Prostate gland (tissue), 2 donors: Measurements from ENCODE around the gene EML4. TPM values are rescaled to one million over a fixed set of nuclear protein-coding genes. Genes with fewer than 3 reads are reported as not detected.
"Not testable (repeated sequence)": the region's sequence is repeated elsewhere in the genome, so short reads cannot be mapped to it uniquely, and the experiment has no call there.

Experiments
- DNase-seq: peaks from one replicate; pipeline ENCODE4 v3.0.0-alpha.2; 2019; ENCODE audit warnings: low spot score
- H3K27ac ChIP-seq, 2 donors: fragments of 200-600 bp; sonication (generic); 2 replicates each; pipeline ENCODE4 v1.5.1; 2017 to 2019
- H3K27me3 ChIP-seq: fragments of 200-600 bp; sonication (generic); replicated peaks from 2 replicates; pipeline ENCODE4 v1.5.1; 2019; ENCODE audit not compliant: insufficient read depth
- H3K36me3 ChIP-seq, 2 donors: fragments of 200-600 bp; sonication (generic); 1 replicate in 1 of 2; 2 replicates in 1 of 2; pipeline versions ENCODE4 v1.5.1 to v1.8.1; 2017 to 2019
- H3K4me1 ChIP-seq: fragments of 200-600 bp; sonication (generic); replicated peaks from 2 replicates; pipeline ENCODE4 v1.5.1; 2019
- H3K4me3 ChIP-seq, 2 donors: fragments of 200-600 bp; sonication (generic); 2 replicates each; pipeline ENCODE4 v1.5.1; 2017 to 2019
- H3K9me3 ChIP-seq: fragments of 200-600 bp; sonication (generic); 2 replicates; pipeline ENCODE4 v1.5.1; 2017
- POLR2A ChIP-seq: fragments of 450-650 bp; IDR thresholded peaks from one replicate; pipeline ENCODE4 v1.6.1; 2016; ENCODE audit warnings: antibody characterized with exemption, mild to moderate bottlenecking
- POLR2AphosphoS5 ChIP-seq: sonication (generic); formaldehyde crosslinking; IDR thresholded peaks from one replicate; pipeline ENCODE4 v1.6.1; 2017; ENCODE audit warnings: antibody characterized with exemption
- WGBS: methylation state at CpG from one replicate; pipeline ENCODE4 v1.1.5; 2018; 5-methylcytosine and 5-hydroxymethylcytosine counted together
- intact Hi-C: fragments of 100-400 bp; cut with DNase I; formaldehyde crosslinking; loops from one replicate; pipeline ENCODE4 v1.14.2; 2022
- total RNA-seq, 2 donors: library from RNA; depleted of rRNA; stranded (reverse); fragments of >200 nt; gene quantifications; one replicate each; pipeline ENCODE4 v1.1.0, GENCODE V29; 2016
- TF ChIP-seq, protein P1 (sequence below), 4 experiments: fragments of 200-600 bp in 2 of 4; fragments of 450-650 bp in 2 of 4; sonication (generic) in 2 of 4; IDR thresholded peaks; 1 replicate in 3 of 4; 2 replicates in 1 of 4; pipeline ENCODE4 v1.5.1; 2016 to 2019; ENCODE audit warnings: antibody characterized with exemption in 4 of 4, mild to moderate bottlenecking in 2 of 4, moderate library complexity in 2 of 4

EML4 gene
- total RNA-seq, 2 donors from 2014 or later = 26.3 to 38.2 TPM

DNA sequence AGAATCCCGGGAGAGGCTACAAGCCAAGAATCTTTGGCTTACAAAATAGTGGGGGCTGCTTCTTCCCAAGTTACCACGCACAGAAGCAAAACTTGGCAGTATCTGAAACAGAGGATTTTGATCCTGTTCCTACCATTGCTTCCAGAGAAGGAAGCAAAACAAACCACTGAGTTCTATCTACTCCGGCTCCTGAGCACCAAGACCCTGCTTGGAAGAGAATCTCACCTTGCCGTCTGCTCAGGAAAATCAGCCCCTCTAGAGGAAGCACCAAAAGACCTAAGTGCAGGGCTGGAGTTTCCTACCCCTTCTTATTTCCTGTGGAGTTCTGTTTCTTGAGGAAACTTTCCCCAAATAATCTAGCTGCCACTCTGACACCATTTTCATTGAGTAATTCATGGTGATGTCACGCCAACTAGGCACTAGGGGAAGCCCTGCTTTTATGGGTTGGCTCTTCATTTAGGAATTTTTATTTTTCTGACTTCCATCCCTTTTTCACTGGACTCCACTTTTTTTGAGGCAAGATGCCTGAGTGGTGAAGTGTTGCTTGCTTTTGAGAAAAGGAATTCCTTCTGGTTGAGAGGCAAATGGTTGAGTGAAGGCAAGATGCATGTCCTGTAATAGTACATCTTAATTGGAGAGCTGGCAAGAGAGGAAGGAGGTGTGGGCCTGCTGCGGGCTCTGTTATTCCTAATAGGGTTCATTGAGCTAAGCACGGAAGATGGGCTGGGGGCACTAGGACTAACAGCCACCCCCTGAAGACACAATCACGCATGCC is 36.8 kb upstream of the EML4 start:
- Histone ChIP-seq H3K27ac (peak overlapping the region; percentile 63 to 71), H3K27me3 (no peaks in the 10 kb centered on the region), H3K9me3 (no peaks in the 10 kb centered on the region), H3K4me1 (peaks cover 17% of the 10 kb centered on the region), H3K36me3 (no peaks in the 10 kb centered on the region), H3K4me3 (peak overlapping the region in 1 of 2 donors; percentile 6)
- 22% methylated on average over 8 of the region's 8 CpGs for WGBS
- no peak for DNase-seq
- TF ChIP-seq, protein P1, sequence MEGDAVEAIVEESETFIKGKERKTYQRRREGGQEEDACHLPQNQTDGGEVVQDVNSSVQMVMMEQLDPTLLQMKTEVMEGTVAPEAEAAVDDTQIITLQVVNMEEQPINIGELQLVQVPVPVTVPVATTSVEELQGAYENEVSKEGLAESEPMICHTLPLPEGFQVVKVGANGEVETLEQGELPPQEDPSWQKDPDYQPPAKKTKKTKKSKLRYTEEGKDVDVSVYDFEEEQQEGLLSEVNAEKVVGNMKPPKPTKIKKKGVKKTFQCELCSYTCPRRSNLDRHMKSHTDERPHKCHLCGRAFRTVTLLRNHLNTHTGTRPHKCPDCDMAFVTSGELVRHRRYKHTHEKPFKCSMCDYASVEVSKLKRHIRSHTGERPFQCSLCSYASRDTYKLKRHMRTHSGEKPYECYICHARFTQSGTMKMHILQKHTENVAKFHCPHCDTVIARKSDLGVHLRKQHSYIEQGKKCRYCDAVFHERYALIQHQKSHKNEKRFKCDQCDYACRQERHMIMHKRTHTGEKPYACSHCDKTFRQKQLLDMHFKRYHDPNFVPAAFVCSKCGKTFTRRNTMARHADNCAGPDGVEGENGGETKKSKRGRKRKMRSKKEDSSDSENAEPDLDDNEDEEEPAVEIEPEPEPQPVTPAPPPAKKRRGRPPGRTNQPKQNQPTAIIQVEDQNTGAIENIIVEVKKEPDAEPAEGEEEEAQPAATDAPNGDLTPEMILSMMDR (IDR thresholded peaks at IDR 0.05) = no peak
- TF ChIP-seq POLR2A (no peak), POLR2AphosphoS5 (no peak)
- intact Hi-C loops = no loop called here

DNA sequence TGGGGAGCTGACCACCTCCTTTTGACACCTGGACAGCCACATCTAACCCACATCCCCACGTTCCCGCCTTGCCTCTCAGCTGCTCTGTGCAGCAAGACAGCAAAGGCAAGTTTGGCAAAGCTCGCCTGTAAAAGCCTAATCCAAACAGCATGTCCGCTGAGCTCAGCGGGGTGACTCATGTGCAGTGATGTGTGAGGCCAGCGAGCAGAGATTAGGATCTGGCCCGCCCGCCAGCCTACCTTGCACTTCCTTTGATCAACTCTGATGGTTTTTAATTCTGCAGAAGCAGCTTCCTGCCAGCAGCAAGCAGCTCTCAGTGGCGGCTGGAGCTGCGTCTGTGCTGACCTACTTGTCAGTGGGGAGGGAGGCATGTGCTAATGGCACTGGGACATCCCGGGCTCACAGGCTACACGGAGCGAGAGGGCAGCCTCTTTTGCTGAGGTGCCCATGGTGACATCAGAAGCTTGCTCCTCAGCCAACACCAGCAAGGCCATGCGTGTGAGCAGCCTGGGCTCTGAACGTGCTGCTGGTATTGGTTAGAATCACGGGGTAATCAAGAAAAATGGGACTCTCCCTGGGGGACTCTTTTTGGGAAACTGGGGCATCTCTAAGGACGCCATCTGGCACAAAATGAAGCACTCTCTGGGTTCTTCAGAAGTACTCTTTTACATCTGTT is 36.0 kb upstream of the EML4 start:
- H3K27me3 ChIP-seq = no peaks in the 10 kb centered on the region
- H3K4me3 ChIP-seq = peak overlapping the region in 1 of 2 donors; percentile 6
- peaks cover 17% of the 10 kb centered on the region for H3K4me1 ChIP-seq
- TF ChIP-seq, protein P1 (IDR thresholded peaks at IDR 0.05) = no peak
- TF ChIP-seq POLR2A = no peak
- peak; percentile 92 for TF ChIP-seq POLR2AphosphoS5
- intact Hi-C loops = no loop called here
- H3K9me3 ChIP-seq = no peaks in the 10 kb centered on the region
- DNase-seq = peak; percentile 94
- 2% methylated on average over 17 of the region's 17 CpGs for WGBS
- peak overlapping the region; percentile 63 to 71 for H3K27ac ChIP-seq
- H3K36me3 ChIP-seq = no peaks in the 10 kb centered on the region

DNA sequence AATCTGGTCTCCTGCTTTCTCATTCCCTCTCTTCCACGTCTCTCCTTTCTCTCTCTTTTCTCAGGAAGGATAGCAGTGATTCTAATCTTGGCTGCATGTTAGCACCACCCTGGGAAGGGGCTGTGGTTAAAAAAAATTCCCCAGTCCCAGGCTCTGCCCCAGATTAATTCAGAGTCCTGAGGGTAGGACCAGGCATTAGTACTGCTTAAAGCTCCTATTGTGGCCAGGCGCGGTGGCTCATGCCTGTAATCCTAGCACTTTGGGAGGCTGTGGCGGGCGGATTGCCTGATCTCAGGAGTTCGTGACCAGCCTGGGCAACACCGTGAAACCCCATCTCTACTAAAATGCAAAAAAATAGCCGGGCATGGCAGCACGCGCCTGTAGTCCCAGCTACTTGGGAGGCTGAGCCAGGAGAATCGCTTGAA is 35.4 kb upstream of the EML4 start:
- no peak for TF ChIP-seq POLR2A
- TF ChIP-seq POLR2AphosphoS5 = no peak
- TF ChIP-seq, protein P1 (IDR thresholded peaks at IDR 0.05) = no peak
- DNase-seq = no peak
- H3K36me3 ChIP-seq = no peaks in the 10 kb centered on the region
- H3K27ac ChIP-seq = peak overlapping the region; percentile 63 to 71
- intact Hi-C loops = no loop called here
- H3K9me3 ChIP-seq = no peaks in the 10 kb centered on the region
- H3K4me1 ChIP-seq = peaks cover 17% of the 10 kb centered on the region
- H3K4me3 ChIP-seq = no peak overlapping the region
- no peaks in the 10 kb centered on the region for H3K27me3 ChIP-seq
- WGBS = 81% methylated on average over 11 of the region's 11 CpGs

DNA sequence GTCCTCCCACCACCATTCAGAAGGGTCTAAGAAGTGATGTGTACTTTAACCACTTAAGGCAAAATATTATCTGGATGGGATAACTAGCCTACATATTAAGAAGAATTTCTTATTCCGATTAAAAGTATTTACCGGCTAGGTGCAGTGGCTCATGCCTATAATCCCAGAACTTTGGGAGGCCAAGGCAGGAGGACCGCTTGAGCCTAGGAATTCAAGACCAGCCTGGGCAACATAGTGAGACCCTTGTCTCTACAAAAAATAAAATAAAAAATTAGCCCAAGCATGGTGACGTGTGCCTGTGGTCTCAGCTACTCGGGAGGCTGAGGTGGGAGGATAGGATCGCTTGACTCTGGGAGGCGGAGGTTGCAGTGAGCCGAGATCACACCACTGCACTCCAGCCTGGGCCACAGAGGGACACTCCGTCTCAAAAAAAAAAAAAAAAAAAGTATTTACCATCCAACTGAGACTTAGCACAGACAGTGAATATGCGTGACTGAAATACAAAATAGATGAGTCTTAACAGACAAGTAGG is 34.7 kb upstream of the EML4 start:
- H3K4me3 ChIP-seq, H3K27ac ChIP-seq, H3K9me3 ChIP-seq, DNase-seq, H3K27me3 ChIP-seq, H3K36me3 ChIP-seq, intact Hi-C loops: not testable (repeated sequence)
- H3K4me1 ChIP-seq = peaks cover 14% of the 10 kb centered on the region
- WGBS = 86% methylated on average over 10 of the region's 10 CpGs

DNA sequence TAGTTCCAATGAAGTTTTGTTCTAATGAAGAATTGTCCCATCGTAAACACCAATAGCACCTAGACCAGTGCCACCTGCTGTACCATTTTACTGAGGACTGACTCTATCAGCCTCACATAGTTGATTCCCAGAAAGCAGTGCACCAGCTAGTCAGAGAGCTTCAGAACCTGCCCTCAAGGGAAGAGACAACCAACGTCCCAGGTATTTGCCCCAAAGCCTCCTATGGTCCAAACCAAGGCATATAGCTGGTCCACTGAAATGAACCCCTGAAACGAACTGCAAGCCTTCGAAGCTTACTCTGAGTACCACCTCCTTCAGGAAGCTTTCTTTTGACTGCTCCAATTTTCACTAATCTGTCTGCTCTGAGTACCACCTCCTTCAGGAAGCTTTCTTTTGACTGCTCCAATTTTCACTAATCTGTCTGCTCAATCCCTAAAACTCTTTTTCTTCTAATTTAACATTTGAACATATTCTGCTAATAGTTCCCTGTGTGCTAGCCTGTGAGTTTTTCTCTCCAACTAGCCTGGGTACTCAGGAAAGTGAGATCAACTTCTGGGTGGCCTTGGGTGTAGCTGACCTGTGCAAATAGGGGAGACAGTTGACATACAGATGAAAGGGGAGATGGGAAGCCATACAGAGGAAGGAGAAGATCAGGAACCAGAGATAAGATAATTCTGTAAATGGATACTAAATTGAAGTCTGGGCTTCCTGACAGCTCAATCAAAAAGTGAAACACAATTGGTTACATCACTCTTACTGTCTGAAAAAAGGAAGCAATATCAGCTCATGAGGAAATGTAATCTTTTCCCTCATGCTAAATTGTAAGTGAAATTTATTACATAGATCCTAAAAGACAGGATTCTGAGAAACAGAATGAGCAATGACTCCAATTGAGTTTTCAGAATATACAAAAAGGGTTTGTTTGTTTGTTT is 33.5 kb upstream of the EML4 start:
- no peak overlapping the region for H3K27ac ChIP-seq
- WGBS = 93% methylated on average over 4 of the region's 4 CpGs
- no peak overlapping the region for H3K4me3 ChIP-seq
- DNase-seq = no peak
- H3K4me1 ChIP-seq = peaks cover 14% of the 10 kb centered on the region
- H3K9me3 ChIP-seq = no peaks in the 10 kb centered on the region
- intact Hi-C loops = no loop called here
- TF ChIP-seq POLR2A = no peak
- TF ChIP-seq, protein P1 (IDR thresholded peaks at IDR 0.05) = no peak
- TF ChIP-seq POLR2AphosphoS5 = no peak
- H3K36me3 ChIP-seq = no peaks in the 10 kb centered on the region
- H3K27me3 ChIP-seq = no peaks in the 10 kb centered on the region
